DND-41 (cell line): ENCODE measurements around the gene RACK1.

ENCODE experiments used
- EZH2 ChIP-seq: IDR thresholded peaks from 3 replicates; pipeline ENCODE4 v1.6.1; 2012; ENCODE audit warnings: borderline replicate concordance, low read depth, mild to moderate bottlenecking, moderate library complexity, low read length, inconsistent platforms; ENCODE audit not compliant: severe bottlenecking
- TF ChIP-seq, protein P1 (sequence below): IDR thresholded peaks from 2 replicates; pipeline ENCODE4 v1.5.1; 2012; ENCODE audit warnings: borderline replicate concordance, low read length, moderate library complexity, mild to moderate bottlenecking; ENCODE audit not compliant: poor library complexity, severe bottlenecking; ENCODE audit errors: extremely low read depth

DNA sequence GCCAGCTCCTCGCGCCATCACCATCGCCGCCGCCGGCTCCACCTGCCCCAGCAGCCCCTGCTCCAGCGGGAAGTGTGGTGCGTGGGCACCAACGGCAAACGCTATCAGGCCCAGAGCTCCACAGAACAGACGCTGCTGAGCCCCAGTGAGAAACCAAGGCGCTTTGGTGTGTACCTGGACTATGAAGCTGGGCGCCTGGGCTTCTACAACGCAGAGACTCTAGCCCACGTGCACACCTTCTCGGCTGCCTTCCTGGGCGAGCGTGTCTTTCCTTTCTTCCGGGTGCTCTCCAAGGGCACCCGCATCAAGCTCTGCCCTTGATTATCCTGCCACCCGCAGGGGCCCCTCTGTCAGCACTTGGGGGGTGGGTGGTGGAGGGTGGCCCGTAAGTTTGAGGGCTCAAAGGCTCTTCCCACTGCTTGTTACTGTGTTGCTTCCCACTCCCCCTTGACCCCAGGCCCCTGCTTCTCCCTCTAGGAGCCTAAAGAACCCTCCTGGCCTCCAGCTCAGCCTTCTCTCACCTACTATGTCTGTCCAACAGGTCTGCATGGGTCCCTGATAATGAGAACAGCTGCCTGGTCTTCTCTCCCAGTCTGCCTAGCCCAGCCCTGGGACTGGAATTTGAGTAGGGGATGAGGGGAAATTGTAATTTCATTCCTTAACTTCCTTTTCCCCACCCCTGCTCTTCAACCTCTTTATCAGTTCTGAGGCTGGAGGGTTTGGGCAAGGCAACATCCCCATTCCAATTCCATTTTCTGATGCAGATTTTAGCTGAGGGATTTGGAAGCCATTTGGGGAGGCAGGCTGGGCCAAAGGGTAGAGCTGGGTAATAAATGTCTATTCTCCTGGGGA is 9.0 kb downstream of the RACK1 start:
- TF ChIP-seq, protein P1, sequence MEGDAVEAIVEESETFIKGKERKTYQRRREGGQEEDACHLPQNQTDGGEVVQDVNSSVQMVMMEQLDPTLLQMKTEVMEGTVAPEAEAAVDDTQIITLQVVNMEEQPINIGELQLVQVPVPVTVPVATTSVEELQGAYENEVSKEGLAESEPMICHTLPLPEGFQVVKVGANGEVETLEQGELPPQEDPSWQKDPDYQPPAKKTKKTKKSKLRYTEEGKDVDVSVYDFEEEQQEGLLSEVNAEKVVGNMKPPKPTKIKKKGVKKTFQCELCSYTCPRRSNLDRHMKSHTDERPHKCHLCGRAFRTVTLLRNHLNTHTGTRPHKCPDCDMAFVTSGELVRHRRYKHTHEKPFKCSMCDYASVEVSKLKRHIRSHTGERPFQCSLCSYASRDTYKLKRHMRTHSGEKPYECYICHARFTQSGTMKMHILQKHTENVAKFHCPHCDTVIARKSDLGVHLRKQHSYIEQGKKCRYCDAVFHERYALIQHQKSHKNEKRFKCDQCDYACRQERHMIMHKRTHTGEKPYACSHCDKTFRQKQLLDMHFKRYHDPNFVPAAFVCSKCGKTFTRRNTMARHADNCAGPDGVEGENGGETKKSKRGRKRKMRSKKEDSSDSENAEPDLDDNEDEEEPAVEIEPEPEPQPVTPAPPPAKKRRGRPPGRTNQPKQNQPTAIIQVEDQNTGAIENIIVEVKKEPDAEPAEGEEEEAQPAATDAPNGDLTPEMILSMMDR, result no peak
- TF ChIP-seq EZH2, result no peak
